Myocyte (in vitro differentiated cells): ENCODE results near the gene ST8SIA6. TPM values are rescaled to one million over a fixed set of nuclear protein-coding genes. Genes with fewer than 3 reads are reported as not detected.
A peak's percentile ranks its signal among the peaks of the same experiment; 100 is the strongest.
"Not testable (repeated sequence)": the region's sequence is repeated elsewhere in the genome, so short reads cannot be mapped to it uniquely, and the experiment has no call there.

ENCODE experiments used
- DNase-seq: peaks from one replicate; pipeline ENCODE4 v3.0.0-alpha.2; 2012; ENCODE audit warnings: low read depth
- total RNA-seq: library from RNA; depleted of rRNA; stranded (reverse); fragments of >200 nt; gene quantifications from 2 replicates; pipeline ENCODE4 v1.2.3, GENCODE V29; 2014

Gene ST8SIA6
- total RNA-seq, 1 donor from 2014 or later: not detected

DNA sequence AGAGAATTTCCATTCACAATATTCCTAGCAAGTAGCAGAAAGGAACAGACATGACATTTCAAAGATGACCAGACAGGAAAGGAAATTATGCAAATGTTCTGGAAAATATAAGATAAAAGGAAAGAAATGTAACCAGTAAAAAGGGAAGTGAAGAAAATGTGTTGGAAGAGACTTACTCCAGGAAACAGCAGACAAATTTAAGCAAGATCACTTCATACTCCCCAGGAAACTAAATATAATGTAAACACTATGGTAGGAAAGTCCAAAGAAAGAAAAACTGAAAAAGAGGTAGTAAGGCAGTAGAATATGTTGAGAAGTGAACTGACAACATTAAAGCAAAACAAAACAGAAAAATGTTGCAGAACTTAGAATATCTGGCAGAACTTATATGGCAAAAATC lies 6.4 kb upstream of the ST8SIA6 start:
- DNase-seq: no peak

DNA sequence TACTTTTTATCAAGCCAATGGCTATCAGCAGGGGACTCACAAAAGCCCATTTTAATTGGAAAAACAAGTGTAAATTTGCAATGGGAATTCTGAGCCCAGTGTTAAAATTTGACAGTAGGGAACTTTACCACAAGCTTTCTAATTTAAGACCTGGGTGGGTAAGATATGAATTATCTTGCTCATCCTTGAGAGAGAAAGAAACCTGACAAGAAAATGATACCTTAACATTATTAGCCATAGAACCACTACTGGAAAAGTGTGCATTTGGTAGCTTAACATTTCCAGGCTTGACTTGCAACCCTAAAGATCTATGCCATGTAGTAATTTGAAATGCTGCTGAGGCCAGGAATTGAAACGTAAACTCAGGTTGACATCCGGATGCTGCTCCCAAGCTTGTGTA lies 2.7 kb upstream of the ST8SIA6 start:
- DNase-seq: no peak

DNA sequence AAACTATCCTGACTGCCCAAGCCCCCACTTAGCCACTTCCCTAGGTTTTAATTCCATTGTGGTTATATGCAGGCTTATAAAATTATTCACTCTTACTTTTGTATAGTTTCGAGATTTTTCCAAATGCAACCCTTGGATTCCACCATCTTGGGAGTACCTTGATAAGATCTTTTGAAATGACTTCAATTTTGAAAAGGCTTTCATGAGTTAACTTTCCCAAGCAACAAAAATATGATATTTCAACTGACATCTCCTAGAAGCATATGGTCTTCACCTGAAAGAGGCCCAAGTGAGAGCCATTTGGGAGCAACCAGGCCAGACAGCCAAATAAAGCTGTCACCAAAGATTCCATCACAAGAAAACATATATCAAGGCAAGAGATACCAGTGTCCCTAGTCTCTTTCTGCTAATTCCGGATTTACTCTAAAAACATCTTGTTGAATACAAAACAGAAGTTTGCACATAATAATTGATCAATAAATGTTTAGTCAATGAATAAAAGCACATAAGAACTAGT lies 1.7 kb upstream of the ST8SIA6 start:
- no peak for DNase-seq

DNA sequence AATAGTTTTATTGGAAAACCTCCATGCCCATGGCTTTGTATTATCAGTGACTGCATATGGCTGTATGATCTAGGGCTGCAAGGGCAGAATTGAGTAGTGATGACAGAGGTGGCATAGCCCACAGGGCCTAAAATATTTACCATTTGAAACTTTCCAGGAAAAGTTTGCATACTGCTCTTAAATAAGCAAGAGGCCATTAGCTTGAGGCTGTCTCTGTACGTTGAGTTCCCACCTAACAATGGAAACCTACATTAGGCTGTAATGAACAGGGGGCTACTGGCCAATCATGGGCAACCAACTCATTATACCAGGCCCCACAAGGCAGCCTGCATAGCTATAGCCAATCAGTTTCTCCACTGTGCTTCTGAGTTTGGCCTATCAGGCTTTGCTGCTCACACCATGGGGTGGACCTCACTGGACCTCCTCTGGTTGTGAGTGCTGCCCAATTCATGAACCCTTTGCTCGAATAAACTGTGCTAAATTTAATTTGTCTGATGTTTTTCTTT lies 673 bp upstream of the ST8SIA6 start:
- no peak for DNase-seq

DNA sequence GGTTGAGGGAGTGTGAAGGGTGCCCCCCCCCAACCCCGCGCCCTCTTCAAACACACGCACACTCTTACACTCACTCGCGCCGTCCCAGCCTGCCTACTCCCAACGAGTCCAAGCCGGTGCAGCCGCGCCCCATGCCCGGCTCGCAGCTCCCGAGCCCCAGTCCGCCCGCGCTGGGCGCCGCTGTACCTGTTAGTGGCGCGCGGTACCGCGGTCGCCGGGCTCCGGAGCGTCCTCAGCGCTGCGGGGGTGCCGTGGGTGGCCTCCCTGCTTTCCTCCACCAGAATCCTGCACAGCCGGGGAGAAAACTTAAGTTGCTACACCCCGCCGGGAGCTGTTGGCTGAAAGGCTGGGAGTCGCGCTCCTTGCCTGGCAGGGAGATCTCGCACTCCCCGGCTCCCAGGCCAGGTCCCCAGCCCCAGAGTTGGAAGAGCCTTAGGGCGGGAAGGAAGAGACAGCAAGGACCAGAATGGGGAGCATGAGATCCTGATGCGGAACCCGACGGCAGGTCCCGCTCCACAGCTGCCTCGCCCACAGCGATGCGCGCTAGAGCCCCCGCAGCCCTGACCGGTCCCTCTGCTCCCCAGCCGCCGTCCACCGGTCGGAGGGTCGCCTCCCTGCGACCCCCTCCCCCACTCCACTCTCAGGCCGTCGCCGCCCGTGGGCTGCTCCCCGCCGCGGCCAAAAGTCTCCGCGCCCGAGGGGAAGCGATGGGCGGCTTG lies 863 bp downstream of the ST8SIA6 start:
- peak; percentile 27 for DNase-seq

DNA sequence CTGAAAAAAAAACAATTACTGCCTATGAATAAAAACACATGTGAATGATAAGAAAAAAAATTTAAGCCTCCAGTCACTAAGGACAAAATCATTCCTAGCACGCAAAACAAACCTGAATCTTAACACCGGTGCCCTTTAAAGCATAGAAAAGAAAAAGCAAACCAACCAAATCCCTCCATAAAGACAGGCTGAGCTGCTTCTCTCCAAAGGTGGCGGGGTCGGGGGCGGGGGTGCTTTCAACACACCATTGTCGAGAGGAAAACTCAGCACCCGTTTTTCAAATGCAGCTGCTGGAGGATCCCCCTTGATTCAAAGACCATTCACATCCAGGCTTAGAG lies 1.4 kb downstream of the ST8SIA6 start:
- no peak for DNase-seq

DNA sequence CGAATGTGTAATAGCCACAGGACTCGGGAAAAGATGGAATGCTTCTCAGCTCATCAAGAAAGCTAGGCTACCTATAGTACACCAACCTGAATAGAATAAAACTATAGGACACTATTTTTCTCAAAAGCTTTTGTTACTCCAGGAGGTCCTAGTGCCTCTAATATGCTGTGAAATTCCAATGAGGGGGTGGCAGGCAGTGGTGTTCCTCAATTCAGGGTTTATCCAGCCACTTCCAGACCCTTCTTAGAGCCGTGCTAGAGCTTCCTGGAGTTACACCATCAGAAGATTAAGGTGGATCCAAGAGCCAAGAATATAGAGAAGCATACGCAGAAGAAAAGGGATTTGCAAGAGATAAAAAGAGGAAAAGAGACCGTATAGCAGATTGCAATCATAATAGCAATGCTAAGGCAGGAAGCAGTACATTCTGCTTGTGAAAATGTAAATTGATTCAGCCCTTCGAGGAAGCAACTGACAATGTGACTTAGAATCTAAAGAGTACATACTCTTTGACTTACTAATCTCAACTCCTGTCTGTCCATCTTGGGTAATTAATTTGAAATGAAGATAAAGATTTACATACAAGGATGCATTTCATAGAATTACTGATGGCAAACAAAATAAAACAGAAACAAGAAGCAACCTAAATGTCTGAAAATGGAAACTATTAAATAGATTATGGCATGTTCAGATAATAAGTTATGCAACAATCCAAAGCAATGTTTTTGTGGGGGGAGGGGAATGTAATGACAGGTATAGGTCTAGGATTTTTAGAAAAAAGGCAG lies 2.1 kb downstream of the ST8SIA6 start:
- no peak for DNase-seq

DNA sequence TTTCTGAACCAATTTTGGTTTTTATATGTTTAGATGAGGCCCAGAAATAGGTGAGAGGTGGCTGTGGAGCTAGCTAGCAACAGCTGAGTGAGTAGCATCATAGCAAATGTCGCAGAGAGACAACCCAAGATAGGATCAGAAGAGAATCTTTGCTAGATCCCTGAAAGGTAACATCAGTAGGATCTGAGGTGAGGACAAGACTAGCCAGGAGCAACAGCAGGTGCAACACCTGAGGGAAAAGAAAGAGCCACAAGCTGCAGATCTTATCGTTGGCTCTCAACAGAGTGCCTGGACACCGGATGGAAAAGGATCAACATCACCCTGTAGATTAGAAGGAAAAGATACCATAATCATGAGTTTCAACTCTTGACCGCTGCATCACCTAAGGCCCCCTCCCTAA lies 4.4 kb downstream of the ST8SIA6 start:
- no peak for DNase-seq

DNA sequence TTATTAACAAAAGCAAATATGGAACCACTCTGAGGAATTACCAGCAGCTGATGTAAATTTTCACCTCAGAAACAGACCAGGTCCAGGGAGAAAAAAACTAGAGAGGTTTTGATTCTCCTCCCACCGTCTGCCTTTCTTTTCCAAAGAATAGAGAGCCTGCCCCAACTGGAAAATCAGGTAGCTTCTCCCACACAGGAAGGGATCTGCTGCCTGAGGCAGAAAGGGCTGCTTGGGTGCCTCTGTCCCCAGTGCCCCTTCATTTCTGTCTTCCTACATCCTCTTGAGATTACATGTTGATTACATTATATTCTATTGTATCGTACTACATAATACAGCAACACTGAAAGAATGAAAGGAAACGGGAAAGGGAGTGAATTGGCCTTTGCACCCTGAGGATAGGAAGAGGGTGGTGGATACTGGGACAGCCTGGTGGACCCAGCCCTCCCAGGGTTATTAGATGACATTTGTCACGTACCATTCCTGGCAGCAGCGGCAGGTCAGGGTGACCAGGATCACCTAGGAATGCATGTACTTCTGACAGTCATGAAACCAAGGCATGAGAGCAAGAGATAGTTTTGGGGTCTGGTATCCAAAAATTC lies 8.9 kb downstream of the ST8SIA6 start:
- no peak for DNase-seq

DNA sequence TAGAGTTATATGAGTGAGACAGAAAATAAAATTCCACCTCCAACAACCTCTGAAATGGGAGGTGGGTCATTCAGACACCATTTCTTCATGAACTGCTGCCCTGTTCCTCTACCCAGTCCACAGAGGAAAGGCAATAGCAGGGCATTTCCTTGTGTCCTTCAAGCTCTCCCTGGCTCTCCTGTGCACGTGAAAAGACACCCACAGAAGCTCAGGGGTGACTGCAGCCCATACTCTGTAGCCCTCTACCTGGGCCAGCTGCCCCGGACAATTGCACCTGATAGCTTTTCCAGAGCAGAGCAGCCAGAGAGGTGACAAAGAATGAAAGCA lies 10.0 kb downstream of the ST8SIA6 start:
- DNase-seq: no peak

DNA sequence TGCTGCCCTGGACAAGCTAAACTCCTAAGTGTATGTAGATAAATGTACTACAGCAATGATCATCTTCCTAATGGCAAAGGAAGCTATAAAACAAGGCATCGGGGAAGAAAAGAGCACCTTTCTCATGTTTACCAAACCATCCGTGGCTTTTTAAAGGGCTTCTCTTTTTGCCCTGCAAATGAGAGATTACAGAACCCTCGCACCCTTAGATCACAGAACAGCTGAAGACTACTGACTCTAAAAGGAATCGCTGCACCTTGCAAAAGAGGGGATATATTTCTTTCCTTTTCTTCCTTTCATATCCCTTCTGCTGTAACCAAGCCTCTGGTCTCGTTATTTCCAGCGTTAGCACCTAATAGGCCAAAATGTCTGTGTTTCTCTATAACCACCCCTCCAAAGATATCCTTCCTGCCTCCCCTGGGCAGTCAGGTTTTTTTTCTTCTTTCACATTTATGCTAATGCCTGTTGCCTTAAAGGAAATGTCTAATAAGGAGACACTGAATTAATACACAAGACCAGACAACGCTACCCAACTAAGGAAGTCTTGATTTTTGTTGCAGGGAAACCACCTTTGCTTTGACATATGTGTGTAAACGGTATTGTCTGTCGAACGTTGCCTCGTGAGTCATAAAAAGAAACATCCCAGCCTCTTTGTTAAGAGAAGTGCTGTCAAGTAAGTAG lies 10.5 kb downstream of the ST8SIA6 start:
- no peak for DNase-seq

DNA sequence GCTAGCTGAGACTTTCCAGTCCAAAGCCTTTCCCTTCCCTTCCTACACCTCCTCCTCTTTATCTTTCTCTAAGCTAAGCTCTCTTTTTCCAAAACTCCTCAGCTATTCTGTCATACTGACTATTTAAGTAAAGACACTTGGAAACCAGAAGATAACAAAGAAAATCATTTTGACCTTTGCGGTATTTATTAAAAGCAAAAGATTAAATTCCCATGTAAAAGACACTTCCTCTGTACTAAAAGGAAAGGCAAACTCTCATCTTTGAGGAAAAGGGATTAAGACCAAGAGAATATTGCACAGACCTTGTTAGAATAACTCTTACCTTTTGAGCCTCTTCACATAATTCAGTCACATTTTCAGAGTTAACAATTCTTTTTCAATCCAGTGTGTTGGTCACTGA lies 15.8 kb downstream of the ST8SIA6 start:
- no peak for DNase-seq

DNA sequence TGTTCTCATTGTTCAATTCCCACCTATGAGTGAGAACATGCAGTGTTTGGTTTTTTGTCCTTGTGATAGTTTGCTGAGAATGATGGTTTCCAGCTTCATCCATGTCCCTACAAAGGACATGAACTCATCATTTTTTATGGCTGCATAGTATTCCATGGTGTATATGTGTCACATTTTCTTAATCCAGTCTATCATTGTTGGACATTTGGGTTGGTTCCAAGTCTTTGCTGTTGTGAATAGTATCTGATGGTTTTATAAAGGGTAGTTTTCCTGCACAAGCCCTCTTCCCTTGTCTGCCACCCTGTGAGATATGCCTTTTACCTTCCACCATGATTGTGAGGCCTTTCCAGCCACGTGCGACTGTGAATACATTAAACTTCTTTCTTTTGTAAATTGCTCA lies 17.8 kb downstream of the ST8SIA6 start:
- DNase-seq: not testable (repeated sequence)

DNA sequence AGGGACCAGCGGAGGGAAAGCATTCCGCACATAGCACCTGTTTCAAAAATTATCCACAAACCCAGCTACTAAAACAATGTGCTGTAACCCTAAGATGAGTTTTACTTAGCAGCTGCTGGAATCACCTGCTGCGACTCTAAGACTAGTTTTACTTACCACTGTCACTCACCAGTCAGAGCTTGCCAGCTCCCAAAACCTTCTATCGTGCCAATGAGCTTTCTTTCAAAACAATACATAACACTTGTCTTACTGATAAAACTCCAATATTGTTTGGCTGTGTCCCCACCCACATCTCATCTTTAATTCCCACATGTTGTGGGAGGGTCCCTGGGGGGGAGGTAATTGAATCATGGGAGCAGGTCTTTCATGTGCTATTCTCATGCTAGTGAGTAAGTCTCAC lies 18.4 kb downstream of the ST8SIA6 start:
- peak; percentile 38 for DNase-seq

DNA sequence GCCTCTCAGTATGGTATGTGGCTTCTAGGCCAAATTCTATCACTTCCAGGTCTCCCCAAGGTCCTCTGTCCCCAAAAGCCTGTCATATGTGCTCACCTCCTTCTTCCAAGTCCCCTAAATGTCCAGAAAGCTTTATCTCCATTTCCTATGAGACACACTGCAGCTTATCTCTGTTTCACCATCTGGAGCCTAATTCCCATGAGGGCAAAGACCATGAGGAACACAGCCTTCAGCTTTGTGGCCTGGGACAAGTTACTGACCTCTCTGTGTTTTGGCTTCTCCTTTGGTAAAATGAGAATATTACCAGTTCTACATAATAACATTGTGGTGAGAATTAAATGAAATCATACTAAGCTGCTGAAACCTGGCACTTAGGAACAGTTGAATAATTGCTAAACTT lies 19.2 kb downstream of the ST8SIA6 start:
- no peak for DNase-seq

DNA sequence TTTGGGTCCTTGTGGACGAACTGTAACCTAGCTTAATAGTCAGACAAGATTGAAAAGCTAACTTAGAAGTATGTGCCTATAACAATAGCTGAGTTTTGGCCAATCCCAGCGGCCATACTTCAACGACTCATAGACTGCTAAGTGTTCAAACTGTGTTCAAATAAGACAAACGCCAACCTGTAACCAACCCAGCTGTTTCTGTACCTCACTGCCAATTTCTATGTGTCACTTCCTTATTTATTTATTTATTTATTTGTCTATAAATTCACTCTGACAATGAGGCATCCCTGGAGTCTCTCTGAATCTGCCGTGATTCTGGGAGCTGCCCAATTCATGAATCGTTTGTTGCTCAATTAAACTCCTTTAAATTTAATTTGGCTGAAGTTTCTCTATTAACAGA lies 21.7 kb downstream of the ST8SIA6 start:
- DNase-seq: peak; percentile 12

DNA sequence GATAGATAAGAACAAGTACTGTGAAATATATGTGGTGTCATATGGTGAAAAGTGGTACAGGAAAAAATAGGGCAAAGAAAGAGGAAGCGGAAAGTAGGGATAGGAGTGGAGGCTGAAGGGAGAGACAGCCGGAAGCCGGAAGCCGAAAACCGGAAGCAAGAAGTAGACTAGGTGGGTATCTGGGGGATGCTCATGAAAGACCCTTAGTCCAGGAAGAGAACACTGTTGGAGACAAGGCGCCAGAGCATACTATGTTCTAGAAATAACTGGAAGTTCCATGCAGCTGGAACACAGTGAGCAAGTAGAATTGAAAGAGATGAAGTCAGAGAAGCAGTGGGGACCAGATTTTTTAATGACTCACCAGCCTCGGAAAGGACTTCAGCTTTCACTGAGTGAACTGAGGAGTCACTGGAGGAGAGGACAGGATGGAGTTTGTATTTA lies 22.5 kb downstream of the ST8SIA6 start:
- DNase-seq: peak; percentile 36

DNA sequence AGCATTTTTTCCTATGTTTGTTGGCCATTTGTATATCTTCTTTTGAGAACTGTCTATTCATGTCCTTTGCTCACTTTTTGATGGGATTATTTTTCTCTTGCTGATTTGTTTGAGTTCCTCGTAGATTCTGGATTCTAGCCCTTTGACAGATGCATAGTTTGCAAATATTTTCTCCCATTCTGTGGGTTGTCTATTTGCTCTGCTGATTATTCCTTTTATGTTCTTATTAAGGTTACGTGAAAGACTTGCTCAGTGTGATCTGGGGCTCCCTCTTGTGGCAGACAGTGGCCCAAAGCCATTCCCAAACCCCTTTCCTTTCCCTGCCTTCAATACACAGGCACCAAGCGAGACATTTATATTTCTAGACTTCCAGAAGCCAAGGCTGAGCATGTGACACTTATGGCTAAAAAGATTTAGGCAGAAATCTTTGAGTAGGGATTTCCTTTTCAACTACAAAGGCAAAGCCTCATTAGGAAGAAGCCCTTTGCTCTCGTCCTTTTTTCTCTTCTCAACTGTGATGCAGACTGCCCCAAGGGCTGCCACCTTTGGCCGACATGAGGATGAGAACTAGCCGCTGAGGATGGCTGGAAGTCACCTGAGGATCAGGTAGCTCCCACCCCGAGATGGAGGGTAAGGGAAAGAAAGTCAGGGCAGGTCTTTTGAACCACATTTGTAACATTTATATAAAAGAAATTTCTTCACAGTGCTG lies 23.6 kb downstream of the ST8SIA6 start:
- DNase-seq: peak; percentile 80

DNA sequence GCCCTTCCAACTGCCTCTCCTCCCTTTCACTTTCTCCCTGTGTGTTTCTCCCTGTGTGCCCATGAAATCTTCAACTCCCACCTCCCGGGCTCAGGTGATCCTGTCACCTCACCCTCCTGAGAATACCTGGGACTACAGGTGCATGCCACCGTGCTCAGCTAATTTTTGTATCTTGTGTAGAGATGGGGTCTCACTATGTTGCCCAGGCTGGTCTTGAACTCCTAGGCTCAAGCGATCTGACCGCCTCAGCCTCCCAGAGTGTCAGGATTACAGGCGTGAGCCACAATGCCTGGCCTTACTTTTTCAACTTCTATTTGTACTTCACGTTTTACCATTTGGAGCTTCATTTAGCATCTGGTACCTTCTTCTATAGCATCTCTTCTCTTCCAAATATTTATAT lies 24.9 kb downstream of the ST8SIA6 start:
- no peak for DNase-seq

DNA sequence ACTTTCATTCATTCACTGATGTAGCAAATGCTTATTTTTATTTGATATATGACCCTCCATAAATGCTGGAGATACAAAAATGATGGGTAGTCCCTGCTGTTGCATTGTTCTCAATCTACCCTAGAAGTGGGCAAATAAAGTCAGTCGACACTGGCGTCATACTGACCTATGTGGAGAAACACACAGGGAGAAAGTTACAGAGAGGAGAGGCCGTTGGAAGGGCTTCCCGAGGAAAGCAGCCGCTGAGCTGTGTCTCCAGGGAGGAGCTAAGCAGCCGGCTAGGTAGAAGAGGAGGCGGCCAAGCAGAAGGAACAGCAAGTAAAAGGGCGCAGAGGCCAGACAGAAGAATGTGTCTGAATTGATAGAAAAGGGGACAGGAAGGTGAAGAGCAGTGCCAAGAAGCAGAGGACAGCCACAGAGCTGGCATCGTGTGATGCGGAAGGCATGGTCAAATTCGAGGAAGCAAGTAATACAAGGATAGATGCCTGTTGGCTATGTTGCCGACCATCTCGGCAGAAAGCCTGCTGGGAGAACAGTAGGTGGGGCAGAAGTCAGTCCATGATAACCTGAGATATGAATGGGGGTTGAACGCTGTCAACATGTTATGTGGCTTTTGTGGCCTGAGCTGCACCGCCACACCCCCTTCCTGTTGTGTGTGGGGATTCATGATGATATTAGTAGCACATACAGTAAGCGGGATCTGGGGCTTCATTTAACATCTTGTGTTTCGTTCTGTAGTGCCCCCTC lies 25.9 kb downstream of the ST8SIA6 start:
- DNase-seq: no peak
